SK-N-SH (cell line): ENCODE data around the gene SUPT3H. TPM values are rescaled to one million over a fixed set of nuclear protein-coding genes. Genes with fewer than 3 reads are reported as not detected.

Source experiments
- CTCF ChIA-PET: fragments of 300-600, 350-600 bp; formaldehyde crosslinking; extraction: SDS; loops from one replicate; lab custom pipeline; 2021; lab: Yijun Ruan, JAX
- POLR2A ChIA-PET: fragments of 350-600 bp; sonication (Branson Sonifier 250); formaldehyde crosslinking; extraction: SDS; loops from one replicate; lab custom pipeline; 2020; ENCODE audit warnings: antibody characterized with exemption, inconsistent platforms; lab: Yijun Ruan, JAX
- DNase-seq: peaks from one replicate; pipeline ENCODE4 v3.0.0; 2012
- H2AFZ ChIP-seq: fragments of 200-600 bp; sonication (generic); 2 replicates; pipeline ENCODE4 v1.8.1; 2016; ENCODE audit warnings: antibody characterized with exemption, mild to moderate bottlenecking, low read depth
- H3F3A ChIP-seq: fragments of 200-600 bp; sonication (generic); replicated peaks from 2 replicates; pipeline ENCODE3; 2016; ENCODE audit warnings: antibody characterized with exemption, mild to moderate bottlenecking; ENCODE audit not compliant: insufficient read depth
- H3K27ac ChIP-seq, 2 experiments: fragments of 200-500 bp in 1 of 2; fragments of 200-600 bp in 1 of 2; sonication (Bioruptor generic) in 1 of 2; sonication (generic), shearing (Covaris generic) in 1 of 2; 2 replicates each; pipeline versions ENCODE4 v1.5.1 to v1.6.1; 2014 to 2016; ENCODE audit warnings: low read depth in 2 of 2, inconsistent platforms in 1 of 2, low read length in 1 of 2, mild to moderate bottlenecking in 1 of 2, mixed read lengths in 1 of 2
- H3K27me3 ChIP-seq: fragments of 200-600 bp; sonication (generic), shearing (Covaris generic); 2 replicates; pipeline ENCODE4 v1.6.1; 2016; ENCODE audit warnings: mixed run types; ENCODE audit not compliant: insufficient read depth
- H3K36me3 ChIP-seq, 2 experiments: fragments of 200-500 bp in 1 of 2; fragments of 200-600 bp in 1 of 2; sonication (Bioruptor generic) in 1 of 2; sonication (generic) in 1 of 2; replicated peaks in 1 of 2; 2 replicates each; pipeline versions ENCODE3 to v1.5.1; 2014 to 2016; ENCODE audit warnings: low read length in 1 of 2, mild to moderate bottlenecking in 1 of 2; ENCODE audit not compliant: insufficient read depth in 2 of 2, control insufficient read depth in 1 of 2
- H3K4me1 ChIP-seq, 2 experiments: fragments of 200-500 bp in 1 of 2; fragments of 200-600 bp in 1 of 2; sonication (Bioruptor generic) in 1 of 2; sonication (generic), shearing (Covaris generic) in 1 of 2; 2 replicates each; pipeline versions ENCODE4 v1.5.1 to v1.6.1; 2014 to 2016; ENCODE audit warnings: low read depth in 1 of 2, low read length in 1 of 2, mixed run types in 1 of 2; ENCODE audit not compliant: insufficient read depth in 2 of 2, control insufficient read depth in 1 of 2
- H3K4me2 ChIP-seq: fragments of 200-600 bp; sonication (generic), shearing (Covaris generic); 2 replicates; pipeline ENCODE4 v1.6.1; 2017; ENCODE audit warnings: mixed run types
- H3K4me3 ChIP-seq, 2 experiments: fragments of 200-500 bp in 1 of 2; fragments of 200-600 bp in 1 of 2; sonication (Bioruptor generic) in 1 of 2; sonication (generic), shearing (Covaris generic) in 1 of 2; 2 replicates each; pipeline versions ENCODE4 v1.5.1 to v1.8.1; 2014 to 2016; ENCODE audit warnings: low read depth in 2 of 2, inconsistent platforms in 1 of 2, low read length in 1 of 2, mild to moderate bottlenecking in 1 of 2, mixed read lengths in 1 of 2, moderate library complexity in 1 of 2
- H3K79me2 ChIP-seq: fragments of 200-600 bp; sonication (generic); 2 replicates; pipeline ENCODE4 v1.8.1; 2017; ENCODE audit warnings: mild to moderate bottlenecking; ENCODE audit not compliant: insufficient read depth
- H3K9ac ChIP-seq: fragments of 200-600 bp; sonication (generic); 2 replicates; pipeline ENCODE4 v1.6.1; 2017; ENCODE audit warnings: mixed run types
- H3K9me2 ChIP-seq: fragments of 200-600 bp; sonication (generic); 2 replicates; pipeline ENCODE4 v1.6.1; 2017; ENCODE audit warnings: mixed run types
- H3K9me3 ChIP-seq: fragments of 200-600 bp; sonication (generic); 2 replicates; pipeline ENCODE4 v1.6.1; 2017; ENCODE audit warnings: mixed run types, mild to moderate bottlenecking, moderate library complexity
- H4K20me1 ChIP-seq: fragments of 200-600 bp; sonication (generic); 2 replicates; pipeline ENCODE4 v1.6.1; 2017; ENCODE audit warnings: mild to moderate bottlenecking, mixed run types; ENCODE audit not compliant: insufficient read depth
- ELF1 ChIP-seq: IDR thresholded peaks from 2 replicates; pipeline ENCODE4 v1.4.0; 2012
- EP300 ChIP-seq, 2 experiments: IDR thresholded peaks; 2 replicates each; pipeline versions ENCODE4 v1.4.0 to v1.6.1; 2012; ENCODE audit warnings: borderline replicate concordance in 1 of 2, low read depth in 1 of 2, low read length in 1 of 2
- EZH2phosphoT487 ChIP-seq: fragments of 200-600 bp; sonication (generic); IDR thresholded peaks from 2 replicates; pipeline ENCODE4 v1.6.1; 2017; ENCODE audit warnings: low read depth, mixed run types, mild to moderate bottlenecking, antibody characterized with exemption, moderate library complexity, borderline replicate concordance
- FOSL2 ChIP-seq: IDR thresholded peaks from 2 replicates; pipeline ENCODE4 v1.4.0; 2012; ENCODE audit warnings: low read depth, mild to moderate bottlenecking, moderate library complexity, borderline replicate concordance
- FOXJ3 ChIP-seq: sonication (generic); formaldehyde crosslinking; IDR thresholded peaks from 2 replicates; pipeline ENCODE4 v1.5.1; 2020; ENCODE audit warnings: mild to moderate bottlenecking, missing genetic modification reagents
- FOXM1 ChIP-seq: IDR thresholded peaks from 2 replicates; pipeline ENCODE4 v1.4.0; 2012; ENCODE audit warnings: low read depth, mild to moderate bottlenecking
- GATA2 ChIP-seq: sonication (generic); formaldehyde crosslinking; IDR thresholded peaks from 2 replicates; pipeline ENCODE4 v1.5.0; 2020; ENCODE audit warnings: mild to moderate bottlenecking, missing genetic modification reagents
- IRF3 ChIP-seq: fragments of 150-350 bp; IDR thresholded peaks from 2 replicates; pipeline ENCODE4 v1.6.1; 2016; ENCODE audit warnings: mild to moderate bottlenecking, low read depth, low read length
- MAX ChIP-seq: IDR thresholded peaks from 2 replicates; pipeline ENCODE4 v1.4.0; 2012; ENCODE audit warnings: low read depth
- MXI1 ChIP-seq: IDR thresholded peaks from 2 replicates; pipeline ENCODE4 v1.6.1; 2012; ENCODE audit warnings: mild to moderate bottlenecking, low read depth, low read length, improper control_type of control experiment
- PBX3 ChIP-seq: IDR thresholded peaks from 2 replicates; pipeline ENCODE4; 2012
- RAD21 ChIP-seq: IDR thresholded peaks from 2 replicates; pipeline ENCODE4 v1.6.1; 2012; ENCODE audit warnings: mild to moderate bottlenecking, low read length
- SIN3A ChIP-seq: IDR thresholded peaks from 2 replicates; pipeline ENCODE4 v1.6.1; 2012; ENCODE audit warnings: low read depth, mild to moderate bottlenecking, low read length, moderate library complexity, borderline replicate concordance
- SMC3 ChIP-seq: IDR thresholded peaks from 2 replicates; pipeline ENCODE4 v1.6.1; 2012; ENCODE audit warnings: low read depth, low read length, improper control_type of control experiment
- TAF1 ChIP-seq: IDR thresholded peaks from 2 replicates; pipeline ENCODE4 v1.6.1; 2012; ENCODE audit warnings: low read depth, mild to moderate bottlenecking, low read length, moderate library complexity, borderline replicate concordance
- TCF12 ChIP-seq: IDR thresholded peaks from 2 replicates; pipeline ENCODE4 v1.4.0; 2012
- USF2 ChIP-seq: fragments of 150-350 bp; IDR thresholded peaks from 2 replicates; pipeline ENCODE4 v1.6.1; 2017; ENCODE audit warnings: antibody characterized with exemption, low read length, low read depth, borderline replicate concordance
- YY1 ChIP-seq: IDR thresholded peaks from 2 replicates; pipeline ENCODE4 v1.4.0; 2012; ENCODE audit warnings: low read depth, mild to moderate bottlenecking
- WGBS: methylation state at CpG from one replicate; pipeline ENCODE4 v1.1.6; 2017; ENCODE audit warnings: low lambda C conversion rate; 5-methylcytosine and 5-hydroxymethylcytosine counted together
- polyA plus RNA-seq, 3 experiments: library from polyadenylated mRNA; depleted of rRNA; stranded (reverse); fragments of >200 nt; gene quantifications; 2 replicates each; pipeline ENCODE4 v1.2.3, GENCODE V29; 2012

Gene SUPT3H
- polyA plus RNA-seq, 1 of the 3 experiments (the other 2 are of a cell fraction): 10.9 TPM

GRCh38 chr6:45366534-45366933 lies 11.2 kb downstream of the SUPT3H start:
- Histone ChIP-seq H3F3A (peaks cover 3% of the 10 kb centered on the region), H3K27me3 (no peaks in the 10 kb centered on the region), H3K36me3 (no peaks in the 10 kb centered on the region), H3K9me3 (no peaks in the 10 kb centered on the region), H3K9ac (no peak overlapping the region), H3K4me2 (no peak overlapping the region), H3K79me2 (no peaks in the 10 kb centered on the region), H3K4me1 (no peaks in the 10 kb centered on the region; a peak in 1 of 4 replicates), H3K9me2 (no peaks in the 10 kb centered on the region), H3K4me3 (no peak overlapping the region), H3K27ac (no peak overlapping the region), H2AFZ (no peak overlapping the region), H4K20me1 (no peaks in the 10 kb centered on the region)
- 96% methylated on average over 1 of the region's 1 CpG for WGBS
- no peak for DNase-seq
- CTCF ChIA-PET: interaction anchor here (1.5 to 1.9 kb wide), 2 partner anchors 8 to 711 kb away, joined by 5 to 6 read pairs; no protein-coding TSS in a partner anchor
- no peak for TF ChIP-seq YY1
- no peak for TF ChIP-seq FOSL2
- TF ChIP-seq TAF1: no peak
- no peak for TF ChIP-seq MAX
- TF ChIP-seq TCF12: no peak
- no peak for TF ChIP-seq RAD21
- no peak for TF ChIP-seq SMC3
- no peak for TF ChIP-seq ELF1
- no peak for TF ChIP-seq EZH2phosphoT487
- TF ChIP-seq FOXM1: no peak
- TF ChIP-seq GATA2 (CRISPR knock-in tag): no peak
- no peak for TF ChIP-seq IRF3
- no peak for TF ChIP-seq FOXJ3 (CRISPR knock-in tag)
- TF ChIP-seq USF2: no peak
- TF ChIP-seq SIN3A: no peak
- TF ChIP-seq PBX3: no peak
- no peak for TF ChIP-seq EP300 (IDR thresholded peaks at IDR 0.05; ENCODE audit: borderline replicate concordance in 1 of 2, low read depth in 1 of 2, low read length in 1 of 2)
- no peak for TF ChIP-seq MXI1
- POLR2A ChIA-PET: interaction anchor here (1.1 kb wide), 1 partner anchor 11 kb away, joined by 4 read pairs; no protein-coding TSS in a partner anchor
